ENCODE measurements around the gene MAN2B2. TPM values are rescaled to one million over a fixed set of nuclear protein-coding genes. Genes with fewer than 3 reads are reported as not detected.

The MAN2B2 gene
- total and polyA plus RNA-seq, 12 donors, result 6.0 to 27.1 (median 18.2) TPM

DNA sequence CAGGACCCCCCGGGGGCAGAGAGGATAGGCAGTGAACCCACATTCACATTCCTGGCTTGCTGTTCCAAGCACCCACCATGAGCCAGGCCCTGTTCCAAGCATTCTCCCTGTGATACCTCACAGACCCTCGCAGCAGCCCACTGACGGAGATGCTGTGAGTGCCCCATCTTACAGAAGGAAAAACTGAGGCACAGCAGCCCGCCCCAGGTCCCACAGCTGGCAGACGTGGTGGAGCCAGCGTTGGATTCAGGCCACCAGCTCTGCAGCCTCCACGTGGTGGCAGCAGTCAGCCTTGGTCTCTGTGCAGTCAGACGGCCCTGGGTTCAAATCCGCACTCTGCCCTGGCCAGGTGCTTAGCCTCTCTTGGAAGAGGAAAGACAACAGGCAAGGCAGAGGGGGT lies 16.8 kb downstream of the MAN2B2 start:
- WGBS, 2 donors, result 87% methylated on average over 9 of the region's 9 CpGs
- H3K4me3 ChIP-seq, result no peak overlapping the region
- H3K36me3 ChIP-seq, result peaks cover 0 to 77% (median 2%) of the 10 kb centered on the region in 9 donors
- no peaks in the 10 kb centered on the region for H3K4me1 ChIP-seq
- H3K27me3 ChIP-seq, result no peaks in the 10 kb centered on the region
- DNase-seq (no peak), ATAC-seq (no peak)
- H3K9me3 ChIP-seq, result no peaks in the 10 kb centered on the region
- TF ChIP-seq, protein P1, sequence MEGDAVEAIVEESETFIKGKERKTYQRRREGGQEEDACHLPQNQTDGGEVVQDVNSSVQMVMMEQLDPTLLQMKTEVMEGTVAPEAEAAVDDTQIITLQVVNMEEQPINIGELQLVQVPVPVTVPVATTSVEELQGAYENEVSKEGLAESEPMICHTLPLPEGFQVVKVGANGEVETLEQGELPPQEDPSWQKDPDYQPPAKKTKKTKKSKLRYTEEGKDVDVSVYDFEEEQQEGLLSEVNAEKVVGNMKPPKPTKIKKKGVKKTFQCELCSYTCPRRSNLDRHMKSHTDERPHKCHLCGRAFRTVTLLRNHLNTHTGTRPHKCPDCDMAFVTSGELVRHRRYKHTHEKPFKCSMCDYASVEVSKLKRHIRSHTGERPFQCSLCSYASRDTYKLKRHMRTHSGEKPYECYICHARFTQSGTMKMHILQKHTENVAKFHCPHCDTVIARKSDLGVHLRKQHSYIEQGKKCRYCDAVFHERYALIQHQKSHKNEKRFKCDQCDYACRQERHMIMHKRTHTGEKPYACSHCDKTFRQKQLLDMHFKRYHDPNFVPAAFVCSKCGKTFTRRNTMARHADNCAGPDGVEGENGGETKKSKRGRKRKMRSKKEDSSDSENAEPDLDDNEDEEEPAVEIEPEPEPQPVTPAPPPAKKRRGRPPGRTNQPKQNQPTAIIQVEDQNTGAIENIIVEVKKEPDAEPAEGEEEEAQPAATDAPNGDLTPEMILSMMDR (IDR thresholded peaks at IDR 0.05), result no peak
- intact Hi-C loops (cut with DNase I), result no loop called here
- no peak overlapping the region for H3K27ac ChIP-seq

DNA sequence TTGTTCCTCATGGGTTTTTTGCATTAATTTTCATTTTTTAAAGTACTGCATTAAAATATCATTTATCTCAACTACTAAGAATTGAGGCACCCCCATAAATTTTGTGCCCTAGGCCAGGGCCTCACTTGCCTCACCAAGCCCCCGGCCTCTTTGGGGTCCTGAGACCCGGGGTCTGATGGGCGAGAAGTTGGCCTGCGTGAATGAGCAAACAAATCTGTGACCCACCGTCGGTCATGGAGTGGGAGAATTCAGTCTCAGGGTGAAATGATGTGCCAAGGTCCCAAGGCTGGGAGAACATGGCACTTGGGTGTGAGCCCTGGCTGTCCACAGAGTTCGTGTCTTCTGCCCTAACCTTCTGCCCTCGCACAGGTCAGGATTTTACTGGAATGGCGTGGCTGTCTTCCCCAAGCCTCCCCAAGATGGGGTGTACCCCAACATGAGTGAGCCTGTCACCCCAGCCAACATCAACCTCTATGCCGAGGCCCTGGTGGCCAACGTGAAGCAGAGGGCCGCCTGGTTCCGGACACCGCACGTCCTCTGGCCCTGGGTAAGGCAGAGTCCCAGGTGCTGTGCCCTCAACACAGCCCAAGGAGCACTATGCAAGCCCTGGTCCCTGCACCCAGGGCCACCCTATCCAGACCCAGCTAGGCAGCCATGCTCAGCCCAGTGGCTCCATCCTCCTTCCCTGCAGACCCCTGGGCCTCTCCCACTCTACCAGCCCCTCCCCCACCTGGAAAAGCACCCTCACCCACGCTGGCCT lies 18.0 kb downstream of the MAN2B2 start:
- TF ChIP-seq, protein P1 (IDR thresholded peaks at IDR 0.05), result no peak
- no peak for DNase-seq
- no peaks in the 10 kb centered on the region for H3K9me3 ChIP-seq
- WGBS, 2 donors, result 93 to 94% methylated on average over 16 of the region's 16 CpGs
- no peaks in the 10 kb centered on the region for H3K27me3 ChIP-seq
- H3K4me3 ChIP-seq, result no peak overlapping the region
- no peaks in the 10 kb centered on the region for H3K4me1 ChIP-seq
- intact Hi-C loops (cut with DNase I), result no loop called here
- ATAC-seq, result no peak
- no peak overlapping the region for H3K27ac ChIP-seq
- peaks cover 0 to 81% (median 2%) of the 10 kb centered on the region in 9 donors for H3K36me3 ChIP-seq

DNA sequence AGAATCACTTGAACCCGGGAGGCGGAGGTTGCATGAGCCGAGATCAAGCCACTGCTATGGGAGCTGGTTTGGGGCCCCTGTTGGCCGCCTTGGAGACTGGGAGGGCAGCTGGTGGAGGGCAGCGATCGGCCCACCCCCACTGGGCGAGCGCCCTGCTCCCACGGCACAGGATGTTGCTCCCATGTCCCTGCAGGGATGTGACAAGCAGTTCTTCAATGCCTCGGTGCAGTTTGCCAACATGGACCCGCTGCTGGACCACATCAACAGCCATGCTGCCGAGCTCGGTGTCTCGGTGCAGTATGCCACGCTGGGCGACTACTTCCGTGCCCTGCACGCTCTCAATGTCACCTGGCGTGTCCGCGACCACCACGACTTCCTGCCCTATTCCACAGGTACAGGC lies 19.4 kb downstream of the MAN2B2 start:
- H3K9me3 ChIP-seq, result no peaks in the 10 kb centered on the region
- TF ChIP-seq, protein P1 (IDR thresholded peaks at IDR 0.05), result no peak
- no peak overlapping the region for H3K27ac ChIP-seq
- intact Hi-C loops (cut with DNase I), result no loop called here
- WGBS, 2 donors, result 94 to 95% methylated on average over 22 of the region's 22 CpGs
- no peaks in the 10 kb centered on the region for H3K27me3 ChIP-seq
- peaks cover 0 to 76% (median 2%) of the 10 kb centered on the region in 9 donors for H3K36me3 ChIP-seq
- ATAC-seq, result no peak
- H3K4me1 ChIP-seq, result no peaks in the 10 kb centered on the region
- no peak for DNase-seq
- H3K4me3 ChIP-seq, result no peak overlapping the region

DNA sequence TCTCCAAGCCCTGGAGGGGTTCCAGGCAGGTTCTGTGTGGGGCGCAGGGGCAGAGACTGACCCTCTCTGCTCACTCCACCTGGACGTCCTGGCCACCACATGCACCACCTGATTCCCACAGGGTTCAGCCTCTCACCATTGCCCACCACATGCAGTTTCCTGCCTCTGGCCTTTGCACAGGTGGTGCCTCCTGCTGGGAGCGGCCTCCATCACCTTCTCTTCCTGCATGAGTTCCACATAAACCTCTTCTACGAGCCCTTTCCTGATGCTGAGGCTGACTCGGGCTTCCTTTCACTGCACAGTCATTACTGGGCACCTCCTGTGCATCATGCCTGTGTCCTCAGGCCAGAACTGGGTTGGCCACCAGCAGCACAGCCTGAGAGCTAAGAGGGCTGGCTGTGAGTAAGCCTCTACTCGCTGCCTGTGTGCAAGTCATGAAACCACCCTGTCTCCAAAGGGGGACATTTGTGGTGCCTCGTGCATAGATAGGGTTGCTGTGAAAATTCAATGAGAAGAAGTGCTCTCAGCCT lies 19.9 kb downstream of the MAN2B2 start:
- 89 to 92% methylated on average over 6 to 7 of the region's 7 CpGs for WGBS, 2 donors
- DNase-seq (no peak), ATAC-seq (no peak)
- TF ChIP-seq, protein P1 (IDR thresholded peaks at IDR 0.05), result no peak
- Histone ChIP-seq H3K27ac (no peak overlapping the region), H3K36me3 (peaks cover 0 to 74% (median 2%) of the 10 kb centered on the region in 9 donors), H3K9me3 (no peaks in the 10 kb centered on the region), H3K27me3 (no peaks in the 10 kb centered on the region), H3K4me3 (no peak overlapping the region), H3K4me1 (no peaks in the 10 kb centered on the region)
- intact Hi-C loops (cut with DNase I), result no loop called here
